GM13976 (cell line): ENCODE measurements around the gene SMARCD1.
A peak's percentile ranks its signal among the peaks of the same experiment; 100 is the strongest.

Experiments
- DNase-seq: peaks from one replicate; pipeline ENCODE4 v3.0.0; 2012; ENCODE audit warnings: low spot score
- CTCF ChIP-seq: IDR thresholded peaks from 2 replicates; pipeline ENCODE4 v1.5.1; 2012; ENCODE audit warnings: borderline replicate concordance, mild to moderate bottlenecking; ENCODE audit not compliant: insufficient read depth; ENCODE audit errors: extremely low read depth, missing control alignments, control extremely low read depth
- in situ Hi-C: fragments of 300-500 bp; cut with MboI; formaldehyde crosslinking; loops from one replicate; pipeline ENCODE4 v1.12.0; 2022; ENCODE audit warnings: low sequenced_read_pairs, mixed read lengths, inconsistent platforms; ENCODE audit not compliant: unreplicated experiment

SMARCD1 gene

DNA sequence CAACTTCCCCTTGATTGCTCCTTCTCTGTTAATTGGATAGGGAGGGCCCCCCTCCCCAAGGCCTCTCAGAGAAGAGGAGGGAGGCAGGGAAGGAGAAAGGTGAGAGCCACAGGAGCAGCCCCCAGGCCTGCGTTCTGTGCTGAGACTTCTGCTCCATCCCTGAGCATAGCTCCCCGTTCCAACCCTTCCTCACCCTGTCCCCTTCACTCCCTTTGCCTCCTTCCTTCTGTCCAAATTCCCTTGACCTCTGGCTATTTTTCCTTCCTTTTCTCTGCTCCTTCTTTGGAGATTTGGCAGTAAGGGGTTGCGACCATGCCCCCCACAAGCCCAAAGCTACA lies 28.5 kb upstream of the SMARCD1 start:
- no peak for DNase-seq
- TF ChIP-seq CTCF, result no peak
- in situ Hi-C loops, result loop anchor here (10.0 kb wide), 1 partner anchor 82 kb away; the partner anchor contains the start of gene AQP6

- in situ Hi-C loops, result loop anchor here (10.0 kb wide), 1 partner anchor 82 kb away; the partner anchor contains the start of gene AQP6
- peak; percentile 75 for DNase-seq
- no peak for TF ChIP-seq CTCF
These were observed 27.9 kb upstream of the SMARCD1 start, which contains the start of gene ASIC1 for GRCh38 chr12:50057000-50057841. Gene ASIC1 (plus strand): TSS chr12:50057596. CDS start chr12:50058767, 1,171 bp downstream.

- in situ Hi-C loops, result loop anchor here (10.0 kb wide), 1 partner anchor 83 kb away; the partner anchor contains the start of gene AQP6
- TF ChIP-seq CTCF, result no peak
- DNase-seq, result no peak
These were observed 27.1 kb upstream of the SMARCD1 start for GRCh38 chr12:50057896-50058670.

GRCh38 chr12:50058743-50059312 lies 26.3 kb upstream of the SMARCD1 start:
- in situ Hi-C loops, result loop anchor here (10.0 kb wide), 1 partner anchor 84 kb away; the partner anchor contains the start of gene AQP6
- no peak for TF ChIP-seq CTCF
- no peak for DNase-seq

DNA sequence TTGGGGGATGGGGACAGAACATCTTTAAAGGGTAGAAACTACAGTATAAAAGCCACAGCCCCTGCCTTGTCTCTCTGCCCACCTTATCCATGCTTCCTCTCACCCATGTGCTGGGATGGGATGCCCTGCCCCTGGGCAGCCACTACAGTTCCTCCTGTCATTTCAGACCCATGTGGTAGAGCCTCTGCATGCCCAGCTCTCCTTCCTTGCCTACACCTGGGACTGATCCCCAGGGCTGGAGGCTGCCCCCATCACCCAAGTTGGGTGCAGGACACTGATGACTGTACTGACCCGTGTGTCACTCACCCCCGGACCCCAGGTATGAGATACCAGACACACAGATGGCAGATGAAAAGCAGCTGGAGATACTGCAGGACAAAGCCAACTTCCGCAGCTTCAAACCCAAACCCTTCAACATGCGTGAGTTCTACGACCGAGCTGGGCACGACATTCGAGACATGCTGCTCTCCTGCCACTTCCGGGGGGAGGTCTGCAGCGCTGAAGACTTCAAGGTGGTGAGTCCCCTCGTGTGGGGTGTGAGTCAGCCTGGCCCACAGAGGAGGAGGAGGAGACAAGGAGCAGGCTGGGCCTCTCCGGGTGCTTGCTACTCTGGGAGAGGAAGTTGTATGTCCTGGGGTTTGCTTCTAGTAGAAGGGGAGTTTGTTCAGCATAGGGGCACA lies 25.6 kb upstream of the SMARCD1 start:
- in situ Hi-C loops, result loop anchor here (10.0 kb wide), 1 partner anchor 85 kb away; the partner anchor contains the start of gene AQP6
- no peak for DNase-seq
- no peak for TF ChIP-seq CTCF

DNA sequence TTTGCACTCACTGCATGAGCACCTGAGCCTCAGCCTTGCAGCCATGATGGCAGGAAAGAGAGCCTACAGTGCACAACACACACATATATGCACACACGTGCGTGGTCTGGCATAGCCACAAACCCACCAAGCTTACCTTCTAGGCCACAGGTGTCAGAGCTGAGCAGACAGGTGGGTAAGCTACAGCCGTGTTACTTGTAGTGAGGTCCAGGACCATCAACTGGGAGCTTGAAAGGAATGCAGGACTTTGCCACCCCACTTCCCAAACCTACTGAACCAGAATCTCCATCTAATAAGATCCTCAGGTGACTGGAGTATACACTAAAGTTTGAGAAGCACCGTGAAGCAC lies 25.0 kb upstream of the SMARCD1 start:
- no peak for TF ChIP-seq CTCF
- no peak for DNase-seq
- in situ Hi-C loops, result no loop called here
